HL-60/S4 (cell line): Measurements from ENCODE around the gene RAI1.

ENCODE experiments used
- in situ Hi-C: fragments of 300-500 bp; cut with MboI; formaldehyde crosslinking; loops from 2 replicates; pipeline ENCODE4 v1.14.3; 2022; ENCODE audit warnings: low sequenced_read_pairs

Gene RAI1

DNA sequence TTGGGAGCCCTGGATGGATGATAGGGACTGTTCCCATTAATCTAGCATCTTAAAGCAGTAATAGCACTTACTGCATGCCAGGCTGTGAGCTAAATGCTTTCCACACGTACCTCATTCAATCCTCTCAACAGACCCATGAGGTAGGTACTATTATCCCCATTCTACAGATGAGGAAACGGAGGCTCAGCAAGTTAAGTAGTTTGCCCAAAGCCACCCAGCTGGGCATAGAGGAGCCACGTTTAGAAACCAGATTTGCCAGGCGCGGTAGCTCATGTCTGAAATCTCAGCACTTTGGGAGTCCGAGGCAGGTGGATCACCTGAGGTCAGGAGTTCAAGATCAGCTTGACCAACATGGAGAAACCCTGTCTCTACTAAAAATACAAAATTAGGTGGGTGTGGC, 2.0 kb upstream of the RAI1 start:
- in situ Hi-C loops: loop anchor here (25.0 kb wide), 1 partner anchor 358 kb away; the partner anchor contains the start of genes ATPAF2 and GID4

DNA sequence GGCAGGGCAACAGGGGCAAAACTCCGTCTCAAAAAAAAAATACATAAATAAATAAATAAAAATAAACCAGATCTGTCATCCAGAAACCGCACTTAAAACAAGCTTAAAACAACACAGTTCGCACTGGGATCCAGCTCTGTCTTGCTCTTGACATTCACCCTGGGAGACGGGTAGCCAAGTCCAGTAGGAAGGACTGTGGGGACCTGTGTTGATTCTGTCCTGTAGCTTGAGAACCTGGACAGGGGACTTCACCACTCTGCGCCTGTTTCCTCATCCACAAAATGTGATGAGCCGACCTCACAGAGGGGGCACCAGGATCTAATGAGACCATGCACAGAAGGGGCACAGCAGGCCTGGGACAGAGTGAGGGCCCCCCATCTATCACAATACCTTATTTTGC, 1.5 kb upstream of the RAI1 start:
- in situ Hi-C loops: loop anchor here (25.0 kb wide), 1 partner anchor 358 kb away; the partner anchor contains the start of genes ATPAF2 and GID4

DNA sequence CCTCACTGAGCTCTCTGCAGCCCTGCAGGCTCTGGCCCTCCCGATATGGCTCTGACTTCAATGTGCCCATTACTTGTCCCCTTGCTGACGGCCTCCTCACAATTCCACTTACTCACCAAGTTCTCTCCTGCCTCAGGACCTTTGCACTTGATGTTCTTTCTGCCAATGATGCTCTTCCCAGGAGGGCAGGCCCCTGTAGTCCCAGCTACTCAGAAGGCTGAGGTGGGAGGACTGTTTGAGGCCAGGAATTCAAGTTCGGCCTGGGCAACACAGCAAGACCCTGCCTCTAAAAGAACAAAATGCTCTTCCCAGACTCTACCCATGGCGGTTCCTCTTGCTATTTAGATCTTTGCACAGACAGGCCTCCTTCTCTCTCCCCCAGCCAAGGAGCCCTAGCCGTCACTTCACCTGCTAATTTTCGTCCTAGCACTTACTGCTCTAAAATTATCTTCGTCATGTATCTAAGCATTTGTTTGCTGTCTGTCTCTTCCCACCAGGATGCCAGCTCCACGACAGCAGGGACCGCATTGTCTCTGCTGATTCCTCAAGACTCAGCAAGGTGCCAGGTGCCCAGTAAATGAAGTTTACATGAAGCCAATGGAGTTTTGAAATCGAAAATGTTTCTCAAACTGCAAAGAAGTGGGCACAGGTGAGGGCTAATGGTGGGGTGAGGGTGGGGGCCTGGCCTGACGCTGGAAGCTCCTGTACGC, 626 bp upstream of the RAI1 start:
- in situ Hi-C loops: loop anchor here (25.0 kb wide), 1 partner anchor 357 kb away; the partner anchor contains the start of genes ATPAF2 and GID4

DNA sequence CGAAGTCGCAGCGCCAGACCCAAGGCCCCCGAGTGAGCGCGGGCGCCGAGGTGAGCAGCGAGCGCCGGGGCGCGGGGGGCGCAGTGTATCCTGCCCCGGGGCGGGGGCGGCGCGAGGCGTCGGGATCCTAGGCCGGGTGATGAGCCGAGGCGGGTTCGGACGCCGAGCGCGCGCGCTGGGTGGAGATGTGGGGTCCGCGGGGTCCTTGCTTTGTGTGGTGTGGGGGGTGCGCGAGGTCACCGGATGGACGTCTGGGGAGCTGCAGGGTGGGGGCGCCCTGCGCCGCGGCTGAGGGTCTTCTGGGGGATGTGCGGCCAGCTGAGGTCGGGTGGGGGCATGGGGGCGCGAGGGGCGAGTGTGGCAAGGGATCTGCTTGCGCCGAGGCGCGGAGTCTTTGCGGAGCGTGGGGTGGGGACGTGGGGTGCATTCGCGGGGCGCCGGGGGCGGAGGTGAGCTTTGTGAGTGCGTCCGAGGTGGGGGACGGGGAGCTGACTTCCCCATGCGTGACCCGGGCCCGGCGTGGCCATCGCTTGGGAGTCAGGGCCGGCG, 560 bp downstream of the RAI1 start:
- in situ Hi-C loops: loop anchor here (25.0 kb wide), 1 partner anchor 355 kb away; the partner anchor contains the start of genes ATPAF2 and GID4

DNA sequence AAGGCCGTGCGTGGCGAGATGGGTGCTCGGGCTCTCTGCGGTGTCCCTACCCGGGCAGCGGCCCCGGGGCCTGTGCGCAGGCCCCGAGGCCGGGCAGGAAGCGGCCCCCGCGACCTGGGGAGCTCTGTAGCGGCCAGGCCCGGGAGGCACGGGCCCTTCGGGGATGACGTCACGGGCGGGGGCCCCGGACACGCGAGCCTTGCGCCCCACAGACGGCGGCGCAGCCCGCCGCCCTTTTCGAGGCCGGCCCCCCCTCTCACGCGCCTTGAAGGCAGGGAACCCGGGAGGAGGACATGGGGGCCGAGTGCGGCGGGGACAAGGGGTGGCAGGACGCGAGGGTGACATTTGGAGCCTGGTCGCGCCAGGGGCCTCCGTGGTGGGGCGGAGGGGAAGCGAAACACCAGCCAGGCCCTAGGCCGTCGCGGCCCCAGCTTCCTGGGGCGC, 1.1 kb downstream of the RAI1 start:
- in situ Hi-C loops: loop anchor here (25.0 kb wide), 1 partner anchor 355 kb away; the partner anchor contains the start of genes ATPAF2 and GID4

DNA sequence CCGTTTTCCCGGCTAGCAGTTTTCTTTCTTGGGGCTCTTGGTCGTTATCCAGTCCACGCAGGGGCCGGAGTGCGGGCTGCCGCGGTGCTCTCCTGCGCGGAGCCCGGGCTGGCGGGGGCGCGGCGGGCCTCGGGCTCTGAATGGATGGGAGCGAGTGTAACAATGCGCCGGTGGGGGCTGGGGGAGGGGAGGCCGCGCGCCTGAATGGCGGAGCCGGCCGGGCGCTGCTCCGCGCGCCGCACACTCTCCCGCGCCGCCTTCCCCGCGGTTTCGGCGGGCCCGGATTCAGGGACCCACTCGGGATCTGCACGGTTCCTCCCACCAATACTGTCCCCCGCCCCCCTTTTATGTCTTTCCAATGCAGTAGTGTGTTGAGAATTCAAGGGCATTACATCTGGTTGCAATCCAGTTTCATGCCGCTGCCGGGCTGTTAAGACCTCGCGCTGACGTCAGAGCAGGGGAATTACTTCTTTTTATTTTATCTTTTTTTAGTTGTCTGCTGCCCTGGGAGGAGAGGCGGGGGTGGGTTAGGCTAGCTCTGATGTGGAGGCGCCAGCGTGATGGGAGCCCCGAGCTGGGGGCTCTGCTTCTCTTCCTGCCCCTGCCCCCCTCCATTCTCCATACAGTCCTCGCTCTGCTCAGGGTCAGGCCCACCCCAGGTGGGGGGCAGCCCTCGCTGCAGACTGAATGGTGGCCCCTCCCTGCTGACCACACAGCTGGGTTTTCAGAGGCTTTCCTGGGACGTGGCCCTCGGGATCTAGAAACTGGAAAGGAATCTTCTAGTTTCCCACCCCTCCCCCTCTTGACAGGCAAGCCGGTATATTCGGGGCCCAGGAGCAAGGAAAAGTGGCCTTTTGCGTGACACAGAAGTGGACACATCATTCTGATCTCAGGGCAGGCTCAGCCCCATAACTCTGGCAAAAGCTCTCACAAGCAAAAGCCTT, 1.8 kb downstream of the RAI1 start:
- in situ Hi-C loops: loop anchor here (25.0 kb wide), 1 partner anchor 354 kb away; the partner anchor contains the start of genes ATPAF2 and GID4

DNA sequence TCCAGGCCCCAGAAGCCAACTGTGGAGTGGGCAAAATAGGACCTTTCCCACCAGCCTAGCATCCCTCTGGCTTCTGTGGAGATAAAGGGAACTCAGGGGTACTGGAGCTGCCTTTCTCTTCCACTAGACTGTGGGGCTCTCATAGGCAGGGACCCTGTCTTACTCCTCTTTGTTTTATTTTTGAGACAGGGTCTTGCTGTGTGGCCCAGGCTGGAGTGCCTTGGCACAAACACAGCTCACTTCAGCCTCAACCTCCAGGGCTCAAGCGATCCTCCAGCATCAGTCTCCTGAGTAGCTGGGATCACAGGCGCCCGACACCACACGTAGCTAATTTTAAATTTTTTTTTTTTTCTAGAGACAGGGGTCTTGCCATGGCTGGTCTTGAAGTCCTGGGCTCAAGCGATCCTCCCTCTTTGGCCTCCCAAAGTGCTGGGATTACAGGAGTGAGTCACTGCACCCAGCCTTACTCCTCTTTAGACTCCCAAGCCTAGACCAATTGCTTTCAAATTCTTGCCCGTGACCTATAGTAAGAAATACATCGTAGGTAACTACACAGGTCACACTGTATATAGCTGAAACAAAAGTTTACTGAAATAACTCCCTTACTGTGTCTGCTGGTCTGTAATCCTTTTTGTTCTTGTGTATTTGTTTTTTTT, 2.6 kb downstream of the RAI1 start:
- in situ Hi-C loops: loop anchor here (25.0 kb wide), 1 partner anchor 353 kb away; the partner anchor contains the start of genes ATPAF2 and GID4

DNA sequence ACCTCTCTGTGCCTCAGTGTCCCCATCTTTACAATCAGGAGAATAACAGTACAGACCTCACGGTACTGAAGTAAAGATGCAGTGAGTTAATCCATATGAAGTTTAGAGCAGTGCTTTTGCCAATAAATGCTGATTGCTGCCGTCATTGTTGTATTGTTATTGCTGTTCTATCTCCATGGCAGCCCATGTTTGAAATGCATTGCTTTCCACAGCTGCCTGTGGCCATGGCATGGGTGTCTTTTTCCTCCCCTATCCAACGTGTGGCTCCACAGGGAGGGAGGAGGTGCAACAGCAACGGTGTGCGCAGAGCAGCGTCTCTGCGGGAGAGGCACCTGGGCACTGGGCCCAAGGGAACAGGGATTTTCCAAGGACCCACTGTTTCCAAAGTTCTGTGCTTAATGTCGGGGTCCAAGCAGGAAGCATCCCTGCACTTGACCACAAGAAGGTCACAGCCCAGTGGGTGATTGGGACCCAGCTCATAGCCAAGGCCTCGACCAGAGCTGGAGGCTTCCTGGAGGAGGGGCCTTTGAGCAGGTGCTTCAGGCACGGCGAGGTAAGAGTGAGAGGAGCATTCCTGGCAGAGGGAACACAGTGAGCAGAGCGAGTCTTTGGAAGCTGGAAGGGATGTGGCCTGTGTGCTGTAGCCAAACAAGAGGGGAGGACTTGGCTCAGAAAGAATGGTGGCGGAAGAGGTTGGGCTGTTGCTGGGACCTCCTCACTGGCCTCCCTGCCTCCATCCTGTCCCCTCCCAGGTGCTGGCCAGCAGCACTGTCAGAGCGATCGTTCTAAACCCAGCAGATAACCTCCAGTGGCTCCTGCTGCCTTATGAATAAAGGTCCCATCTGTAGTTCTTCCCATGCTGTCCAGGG, 3.9 kb downstream of the RAI1 start:
- in situ Hi-C loops: loop anchor here (25.0 kb wide), 1 partner anchor 352 kb away; the partner anchor contains the start of genes ATPAF2 and GID4

DNA sequence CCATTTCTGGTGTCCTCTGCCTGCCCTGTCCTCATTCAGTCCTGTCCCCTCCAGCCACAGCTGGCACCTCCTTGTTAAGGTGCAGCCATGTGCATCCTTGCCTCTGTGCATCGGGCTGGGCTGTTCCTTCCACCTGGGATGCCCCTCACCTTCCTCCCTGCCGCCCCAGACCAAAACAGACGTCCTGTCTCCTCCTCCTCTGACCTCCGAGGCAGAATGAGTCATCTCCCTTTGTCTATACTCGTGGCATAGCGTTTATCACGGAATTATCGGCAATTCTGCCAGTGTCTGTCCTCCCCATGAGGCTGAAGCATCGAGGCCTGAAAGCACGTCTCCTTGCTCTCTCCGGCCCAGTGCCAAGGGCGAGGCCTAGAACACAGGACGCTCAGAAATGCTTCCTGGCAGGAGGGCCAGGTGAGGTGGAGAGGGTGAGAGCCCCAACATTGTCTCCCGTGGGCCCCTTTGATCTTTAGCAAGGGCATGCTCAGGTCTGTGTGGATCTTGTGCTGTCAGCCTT, 4.6 kb downstream of the RAI1 start:
- in situ Hi-C loops: loop anchor here (25.0 kb wide), 1 partner anchor 351 kb away; the partner anchor contains the start of genes ATPAF2 and GID4

DNA sequence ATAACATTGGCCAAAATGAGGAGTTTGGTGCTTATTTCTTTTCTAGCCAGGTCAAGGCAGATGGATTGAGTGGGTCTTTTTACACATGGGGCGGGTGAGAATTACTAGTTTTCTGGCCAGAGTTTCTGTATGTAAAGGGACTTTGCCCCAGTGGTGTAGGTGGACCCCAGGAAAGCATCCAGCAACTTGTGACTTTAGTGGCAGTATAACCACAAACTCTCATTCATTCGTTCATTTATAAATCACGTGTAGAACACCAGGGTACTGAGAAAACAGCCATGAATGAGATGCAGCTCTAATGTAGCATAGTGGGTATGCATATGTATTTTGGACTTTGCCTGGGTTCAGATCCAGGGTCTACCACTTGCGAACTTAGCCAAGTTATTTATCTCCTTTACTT, 8.1 kb downstream of the RAI1 start:
- in situ Hi-C loops: loop anchor here (25.0 kb wide), 1 partner anchor 348 kb away; the partner anchor contains the start of genes ATPAF2 and GID4

DNA sequence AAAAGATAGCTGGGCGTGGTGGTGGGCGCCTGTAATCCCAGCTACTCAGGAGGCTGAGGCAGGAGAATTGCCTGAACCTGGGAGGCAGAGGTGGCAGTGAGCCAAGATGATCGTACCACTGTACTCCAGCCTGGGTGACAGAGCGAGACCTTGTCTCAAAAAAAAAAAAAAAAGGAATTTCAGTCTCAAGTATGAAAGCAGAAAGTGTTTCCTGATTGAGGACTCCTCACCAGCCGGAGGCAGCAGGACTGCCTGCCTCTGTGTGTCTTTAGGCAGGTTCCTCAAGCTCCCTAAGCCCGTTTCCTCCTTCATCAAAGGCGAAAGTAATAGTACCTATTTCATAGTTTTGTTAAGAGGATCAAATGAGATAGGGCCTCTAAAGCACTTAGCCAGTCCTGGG, 9.0 kb downstream of the RAI1 start:
- in situ Hi-C loops: loop anchor here (25.0 kb wide), 1 partner anchor 347 kb away; the partner anchor contains the start of genes ATPAF2 and GID4

DNA sequence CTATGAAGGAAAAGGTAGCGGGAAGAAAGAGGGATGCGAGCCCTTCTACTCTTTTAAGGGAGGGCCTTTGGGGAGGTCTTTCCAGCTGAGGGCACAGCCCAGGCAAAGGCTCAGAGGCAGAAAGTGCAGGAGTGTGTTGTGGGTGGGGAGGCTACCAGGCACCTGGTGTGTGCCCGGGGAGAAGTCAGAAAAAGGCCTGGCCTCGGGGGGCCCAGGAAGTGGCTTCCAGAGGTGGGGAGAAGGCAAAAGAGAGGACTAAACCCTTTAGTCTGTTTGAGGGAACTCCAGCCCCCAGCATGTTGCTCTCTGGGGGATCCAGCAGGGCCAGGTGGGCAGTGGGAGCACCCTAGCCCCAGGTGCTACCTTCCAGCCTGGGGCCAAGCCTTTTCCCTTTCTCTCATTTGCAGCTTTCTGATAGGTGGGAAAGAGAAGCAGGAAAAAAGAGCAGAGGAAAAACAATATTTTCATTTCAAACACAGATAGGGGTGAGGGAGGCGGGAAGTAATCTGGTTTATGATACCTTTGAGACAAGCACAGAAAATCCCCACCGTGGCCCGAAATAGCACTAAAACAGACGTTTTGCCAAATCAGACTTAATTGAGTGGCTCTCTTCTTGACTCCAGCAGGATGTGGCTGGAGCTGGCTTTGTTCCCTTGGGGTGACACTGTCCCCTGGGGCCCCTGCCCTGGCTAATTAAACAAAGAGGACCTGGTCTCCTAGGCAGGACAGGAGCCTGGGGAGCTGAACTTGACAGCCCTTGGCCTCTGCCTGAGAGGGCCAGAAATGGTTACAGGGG, 10.4 kb downstream of the RAI1 start:
- in situ Hi-C loops: loop anchor here (25.0 kb wide), 1 partner anchor 346 kb away; the partner anchor contains the start of genes ATPAF2 and GID4

DNA sequence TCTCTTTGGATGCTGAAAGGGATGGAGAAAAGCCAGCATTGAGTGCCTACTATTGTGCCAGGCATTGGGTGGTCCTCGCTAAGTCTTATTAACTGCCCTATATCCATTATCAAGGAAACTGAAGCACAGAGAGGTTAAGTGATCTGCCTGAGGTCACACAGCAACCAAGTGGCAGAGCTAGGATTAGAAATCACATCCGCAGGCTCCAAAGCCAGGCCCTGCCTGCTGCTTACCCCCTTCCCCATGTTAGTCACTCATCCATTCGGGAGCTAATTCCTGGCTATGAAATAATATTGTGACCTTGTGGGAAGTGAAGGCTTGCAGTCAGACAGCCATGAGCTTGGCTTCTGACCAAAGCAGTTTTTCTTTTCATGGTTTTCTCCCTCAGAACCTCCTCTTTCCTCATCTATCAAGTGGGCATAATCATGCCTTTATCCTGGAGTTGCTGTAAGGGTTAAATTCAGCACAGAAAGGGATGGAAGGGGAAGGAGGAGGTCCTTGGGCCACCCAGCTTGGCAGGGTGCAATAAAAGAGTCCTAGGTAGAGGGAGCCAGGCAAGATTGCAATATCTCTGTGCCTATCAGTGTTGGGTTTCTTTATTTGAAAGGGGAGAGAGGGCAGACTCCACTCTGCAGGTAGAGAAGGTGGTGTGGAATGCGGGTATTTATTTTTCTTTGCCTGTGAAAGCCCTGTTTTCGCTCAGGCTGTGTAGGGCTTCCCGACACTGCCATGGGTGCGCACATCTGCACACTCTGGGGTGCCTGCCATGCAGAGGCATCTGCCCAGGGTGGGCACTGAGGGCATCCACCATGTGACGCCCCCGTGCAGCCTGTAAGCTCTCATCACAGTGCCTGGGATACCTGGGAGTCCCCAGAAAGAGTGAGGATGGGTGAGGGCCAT, 11.3 kb downstream of the RAI1 start:
- in situ Hi-C loops: loop anchor here (25.0 kb wide), 1 partner anchor 345 kb away; the partner anchor contains the start of genes ATPAF2 and GID4

DNA sequence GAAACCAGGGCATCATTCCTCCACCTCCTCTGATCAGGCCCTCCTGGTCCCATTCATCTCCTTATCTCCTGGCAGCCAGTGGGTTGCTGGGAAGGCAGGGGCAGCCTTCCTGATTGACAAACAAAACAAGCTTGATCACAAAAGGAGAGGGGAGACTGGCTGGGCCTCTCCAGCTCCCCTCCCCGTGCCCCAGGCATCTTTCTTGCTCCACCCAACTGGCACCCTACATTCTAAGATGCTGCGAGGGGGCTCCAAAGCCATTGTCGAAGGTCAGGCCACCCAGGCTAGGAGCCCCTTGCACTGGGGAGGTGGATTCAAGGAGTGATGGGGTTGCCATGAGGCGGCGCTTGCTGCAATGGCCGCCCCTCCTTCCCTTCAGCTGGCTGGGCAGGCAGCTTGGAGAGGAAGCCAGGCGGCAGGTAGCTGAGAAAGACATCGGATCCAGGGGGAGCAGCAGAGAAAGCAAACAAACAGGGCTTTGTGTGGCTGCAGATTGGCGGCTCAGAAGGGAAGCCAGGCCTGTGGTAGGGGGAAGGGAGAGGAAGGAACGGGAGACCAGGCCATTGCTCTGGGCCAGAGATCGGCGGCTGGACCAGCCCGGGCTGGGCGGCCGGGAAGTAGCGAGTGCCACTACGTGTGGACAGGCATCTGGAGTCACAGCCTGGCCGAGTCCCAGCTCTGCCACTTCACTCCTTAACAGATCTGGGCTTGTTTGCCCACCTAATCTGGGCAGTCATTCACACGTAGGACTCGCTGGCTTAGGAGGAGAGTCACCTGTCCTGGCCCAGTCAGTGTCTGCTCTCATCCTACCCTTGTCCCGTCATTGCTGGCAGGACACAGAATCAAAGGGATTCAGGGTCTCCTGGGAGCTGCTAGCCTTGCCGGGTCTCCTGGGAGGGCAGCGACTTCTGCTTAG, 12.3 kb downstream of the RAI1 start:
- in situ Hi-C loops: loop anchor here (25.0 kb wide), 1 partner anchor 344 kb away; the partner anchor contains the start of genes ATPAF2 and GID4

DNA sequence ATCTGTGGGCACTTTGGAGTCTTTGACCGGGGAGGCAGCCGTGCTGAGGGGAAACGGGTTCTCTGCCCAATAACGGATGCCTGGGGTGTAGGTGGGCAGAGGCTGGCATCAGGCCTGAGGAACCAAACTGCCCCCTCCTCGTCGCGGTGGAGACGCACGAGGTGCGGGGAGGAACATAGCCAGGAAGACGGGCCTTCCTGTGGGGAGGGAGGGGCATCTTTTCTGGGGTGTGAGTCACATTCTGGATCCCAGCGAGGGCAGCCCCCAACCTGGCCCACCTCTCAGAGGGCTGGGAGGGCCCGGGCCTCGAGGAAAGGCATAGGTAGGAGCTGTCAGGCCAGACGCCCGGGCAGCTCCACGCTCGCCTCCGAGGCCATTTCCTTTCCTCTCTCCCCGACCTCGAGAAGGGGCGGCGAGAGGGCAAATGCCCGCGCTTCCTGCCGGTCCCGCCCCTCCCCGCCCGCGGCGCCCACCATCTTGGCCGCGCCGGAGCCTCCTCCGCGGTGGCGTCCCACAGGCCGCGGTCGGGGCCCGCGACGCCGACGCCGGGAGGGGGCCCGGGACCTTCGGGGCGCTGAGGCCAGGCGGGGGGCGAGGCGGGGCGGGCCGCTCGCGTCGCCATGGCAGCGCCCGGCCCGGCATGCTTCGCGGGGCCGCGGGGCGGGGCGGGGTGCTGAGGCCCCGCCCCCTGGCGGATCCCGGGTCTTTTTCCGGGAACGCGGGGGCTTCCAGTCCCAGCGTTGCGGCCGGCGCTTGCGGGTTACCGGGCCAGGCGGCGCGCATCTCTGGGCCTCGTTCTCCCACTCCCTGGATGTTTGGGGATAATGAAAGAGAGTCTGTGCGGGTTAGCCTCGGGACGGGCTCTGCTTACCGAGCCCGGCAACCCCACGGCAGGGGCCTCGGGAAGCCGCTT, 13.2 kb downstream of the RAI1 start:
- in situ Hi-C loops: loop anchor here (25.0 kb wide), 1 partner anchor 343 kb away; the partner anchor contains the start of genes ATPAF2 and GID4
